Measurements from ENCODE around the gene GP5. TPM values are rescaled to one million over a fixed set of nuclear protein-coding genes. Genes with fewer than 3 reads are reported as not detected.

The GP5 gene
- total and polyA plus RNA-seq, 9 of the 15 experiments (the other 6 are each of a cell fraction or from before 2014, with no cell fraction given): 0.03 to 0.04 (median 0.04) TPM; not detected in 6

- TF ChIP-seq NFE2L1 (tag; IDR thresholded peaks at IDR 0.05; ENCODE audit: borderline replicate concordance, low read depth) (no peak), SNAPC5 (CRISPR knock-in tag; IDR thresholded peaks at IDR 0.05) (no peak)
These were observed 30.8 kb downstream of the GP5 start (continued) for GRCh38 chr3:194367992-194368841.

DNA sequence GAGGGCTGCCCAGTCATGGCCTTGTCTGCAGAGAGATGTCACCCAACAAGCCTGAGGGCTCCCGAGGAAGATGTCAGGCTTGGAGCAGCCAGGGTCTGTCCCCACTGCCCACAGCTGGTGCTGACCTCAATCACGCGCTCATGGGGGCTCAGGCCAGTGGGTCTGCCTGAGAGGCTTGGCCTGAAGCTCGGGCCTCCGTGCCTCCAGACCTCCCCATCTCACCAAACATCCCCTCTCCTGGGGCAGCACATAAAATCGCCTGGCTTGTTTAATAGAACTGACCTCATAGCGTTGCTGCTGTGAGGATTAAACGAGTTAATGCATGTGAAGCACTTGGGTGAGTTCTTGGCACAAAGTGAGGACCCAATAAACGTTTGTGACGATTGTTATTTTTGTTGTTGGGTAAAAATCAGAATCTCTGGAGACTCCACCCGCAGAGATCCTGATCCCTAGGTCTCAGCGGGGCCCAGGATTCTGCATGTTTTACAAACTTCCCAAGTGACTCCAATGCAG, 33.0 kb downstream of the GP5 start:
- H3K4me2 ChIP-seq (ENCODE audit: insufficient read depth, low read length): no peak overlapping the region
- CTCF ChIA-PET (ENCODE audit: low intra/inter-chr PET ratio): no interaction called here
- in situ Hi-C loops (cut with MboI) (no loop called here), intact Hi-C loops (cut with micrococcal nuclease) (no loop called here)
- H3K9ac ChIP-seq (ENCODE audit: insufficient read depth in 1 of 2, low read depth in 2 of 2, low read length in 2 of 2): 0 out of 4 replicates have a peak overlapping the region, but pooled peaks of 1 of the 2 experiments have one; percentile 14
- H3K27me3 ChIP-seq (ENCODE audit: control insufficient read depth in 2 of 2, insufficient read depth in 2 of 2, low read length in 2 of 2): peaks cover 67 to 91% of the 10 kb centered on the region in 2 experiments
- no peaks in the 10 kb centered on the region for H3K9me1 ChIP-seq (ENCODE audit: control insufficient read depth, insufficient read depth, low read length)
- under 1% methylated on average over 12 of the region's 12 CpGs for WGBS (ENCODE audit: insufficient coverage, low coverage, missing lambda C conversion rate)
- no peak overlapping the region for H2AFZ ChIP-seq (ENCODE audit: low read depth, low read length)
- POLR2A ChIA-PET: interaction anchor here (0.7 to 1.2 kb wide), 3 partner anchors 13 to 31 kb away, joined by 3 to 4 read pairs (median 3); no protein-coding TSS in a partner anchor
- H3K36me3 ChIP-seq (ENCODE audit: control insufficient read depth, insufficient read depth, low read length): no peaks in the 10 kb centered on the region
- DNase-seq (ENCODE audit: extremely low read depth in 1 of 4, low spot score in 3 of 4) (no peak), FAIRE-seq (no peak), ATAC-seq (no peak)
- H3K79me2 ChIP-seq (ENCODE audit: control insufficient read depth, insufficient read depth, low read length): no peaks in the 10 kb centered on the region
- peaks cover 0 to 3% of the 10 kb centered on the region in 2 experiments; a peak in 2 of 5 replicates for H3K4me1 ChIP-seq (replicated peaks in 1 of 2; ENCODE audit: control insufficient read depth in 2 of 2, insufficient read depth in 2 of 2, low read length in 2 of 2)
- 0 out of 2 replicates have a peak, but pooled peaks cover 5% of the 10 kb centered on the region for H4K20me1 ChIP-seq (replicated peaks; ENCODE audit: control insufficient read depth, insufficient read depth, low read length)
- H3K9me3 ChIP-seq (replicated peaks; ENCODE audit: control insufficient read depth, insufficient read depth, low read depth, low read length): no peaks in the 10 kb centered on the region
- TF ChIP-seq TFAP4 (CRISPR knock-in tag; IDR thresholded peaks at IDR 0.05; ENCODE audit: borderline replicate concordance) (peak; percentile 11; the same call in 1 of the 2 replicates), ZNF639 (CRISPR knock-in tag; conservative IDR thresholded peaks at IDR 0.05 in 1 of 2, IDR thresholded peaks at IDR 0.05 in 1 of 2) (no peak)
- H3K27ac ChIP-seq (ENCODE audit: extremely low read depth, low read depth, low read length): no peak overlapping the region
- BruUV-seq (replicated peaks): no TSS peak
- no peak overlapping the region for H3K4me3 ChIP-seq

All from K562 (cell line).